HuH-7 (cell line): Measurements from ENCODE around the gene SCFD2.
"Not testable (repeated sequence)": the region's sequence is repeated elsewhere in the genome, so short reads cannot be mapped to it uniquely, and the experiment has no call there.

Source experiments
- DNase-seq: peaks from one replicate; pipeline ENCODE4 v3.0.0; 2011; ENCODE audit warnings: low spot score

The SCFD2 gene

GRCh38 chr4:53100501-53101190 lies 265.2 kb downstream of the SCFD2 start:
- DNase-seq = no peak

GRCh38 chr4:53098681-53099121 lies 267.2 kb downstream of the SCFD2 start:
- DNase-seq = no peak

- no peak for DNase-seq
Measured at GRCh38 chr4:53094040-53094439, 271.8 kb downstream of the SCFD2 start.

- no peak for DNase-seq
Measured at GRCh38 chr4:53089936-53090729, 275.7 kb downstream of the SCFD2 start.

GRCh38 chr4:53088152-53088551 lies 277.7 kb downstream of the SCFD2 start:
- DNase-seq = no peak

GRCh38 chr4:53076374-53076958 lies 289.4 kb downstream of the SCFD2 start:
- no peak for DNase-seq

GRCh38 chr4:53075162-53075785 lies 290.6 kb downstream of the SCFD2 start:
- DNase-seq = no peak

GRCh38 chr4:53068755-53069330 lies 297.0 kb downstream of the SCFD2 start:
- DNase-seq = no peak

- no peak for DNase-seq
Measured at GRCh38 chr4:53067125-53067802, 298.6 kb downstream of the SCFD2 start.

- DNase-seq = no peak
Measured at GRCh38 chr4:53066155-53066554, 299.7 kb downstream of the SCFD2 start.

- no peak for DNase-seq
Measured at GRCh38 chr4:53064609-53065008, 301.3 kb downstream of the SCFD2 start.

GRCh38 chr4:53061091-53061850 lies 304.6 kb downstream of the SCFD2 start:
- no peak for DNase-seq

GRCh38 chr4:53060278-53060677 lies 305.6 kb downstream of the SCFD2 start:
- DNase-seq = no peak

GRCh38 chr4:53059871-53060270 lies 306.0 kb downstream of the SCFD2 start:
- no peak for DNase-seq

- DNase-seq = no peak
Measured at GRCh38 chr4:53059256-53059655, 306.6 kb downstream of the SCFD2 start.

- no peak for DNase-seq
Measured at GRCh38 chr4:53057679-53058078, 308.2 kb downstream of the SCFD2 start.

- not testable (repeated sequence) for DNase-seq
Measured at GRCh38 chr4:53057108-53057507, 308.8 kb downstream of the SCFD2 start.

GRCh38 chr4:53055716-53056403 lies 310.0 kb downstream of the SCFD2 start:
- peak; percentile 42 for DNase-seq

- DNase-seq = no peak
Measured at GRCh38 chr4:53055274-53055673, 310.6 kb downstream of the SCFD2 start.

GRCh38 chr4:53050361-53050774 lies 315.5 kb downstream of the SCFD2 start:
- DNase-seq = no peak
